ENCODE data around the gene NPR3.

NPR3 gene

GRCh38 chr5:32677023-32677422 is 34.1 kb upstream of the NPR3 start:
- no peak for TF ChIP-seq EGR1 (IDR thresholded peaks at IDR 0.05)
- TF ChIP-seq CREB1 (IDR thresholded peaks at IDR 0.05; ENCODE audit: low read depth), result no peak
- TF ChIP-seq USF1 (IDR thresholded peaks at IDR 0.05), result no peak
- TF ChIP-seq TAF1 (IDR thresholded peaks at IDR 0.05; ENCODE audit: low read depth), result no peak
- no peak for TF ChIP-seq FOXM1 (IDR thresholded peaks at IDR 0.05; ENCODE audit: borderline replicate concordance, low read depth)
- TF ChIP-seq TCF12 (IDR thresholded peaks at IDR 0.05; ENCODE audit: low read depth), result no peak
- TF ChIP-seq EP300 (IDR thresholded peaks at IDR 0.05; ENCODE audit: borderline replicate concordance), result no peak
- no peak for TF ChIP-seq ZBTB7A (IDR thresholded peaks at IDR 0.05; ENCODE audit: low read depth)
- no peak for TF ChIP-seq NFIC (IDR thresholded peaks at IDR 0.05)
- TF ChIP-seq TEAD4 (IDR thresholded peaks at IDR 0.05), result no peak
- no peak for TF ChIP-seq MAX (IDR thresholded peaks at IDR 0.05)
- TF ChIP-seq REST (IDR thresholded peaks at IDR 0.05; ENCODE audit: low read depth), result no peak
- TF ChIP-seq YY1 (IDR thresholded peaks at IDR 0.05; ENCODE audit: low read depth), result no peak
- no peak for TF ChIP-seq CEBPB (IDR thresholded peaks at IDR 0.05)

- TF ChIP-seq CREB1 (IDR thresholded peaks at IDR 0.05; ENCODE audit: low read depth), result no peak
- no peak for TF ChIP-seq EGR1 (IDR thresholded peaks at IDR 0.05)
- no peak for TF ChIP-seq USF1 (IDR thresholded peaks at IDR 0.05)
- no peak for TF ChIP-seq YY1 (IDR thresholded peaks at IDR 0.05; ENCODE audit: low read depth)
- no peak for TF ChIP-seq EP300 (IDR thresholded peaks at IDR 0.05; ENCODE audit: borderline replicate concordance)
- TF ChIP-seq MAX (IDR thresholded peaks at IDR 0.05), result no peak
- no peak for TF ChIP-seq REST (IDR thresholded peaks at IDR 0.05; ENCODE audit: low read depth)
- TF ChIP-seq ZBTB7A (IDR thresholded peaks at IDR 0.05; ENCODE audit: low read depth), result no peak
- no peak for TF ChIP-seq NFIC (IDR thresholded peaks at IDR 0.05)
- no peak for TF ChIP-seq TAF1 (IDR thresholded peaks at IDR 0.05; ENCODE audit: low read depth)
- TF ChIP-seq TEAD4 (IDR thresholded peaks at IDR 0.05), result no peak
- no peak for TF ChIP-seq RAD21 (IDR thresholded peaks at IDR 0.05; ENCODE audit: low read depth)
- TF ChIP-seq CEBPB (IDR thresholded peaks at IDR 0.05), result no peak
Measured at GRCh38 chr5:32678472-32678871, 32.6 kb upstream of the NPR3 start.

- TF ChIP-seq REST (IDR thresholded peaks at IDR 0.05; ENCODE audit: low read depth) (no peak), TCF12 (IDR thresholded peaks at IDR 0.05; ENCODE audit: low read depth) (no peak), YY1 (IDR thresholded peaks at IDR 0.05; ENCODE audit: low read depth) (no peak), RAD21 (IDR thresholded peaks at IDR 0.05; ENCODE audit: low read depth) (no peak), FOXM1 (IDR thresholded peaks at IDR 0.05; ENCODE audit: borderline replicate concordance, low read depth) (no peak), MAX (IDR thresholded peaks at IDR 0.05) (no peak), TAF1 (IDR thresholded peaks at IDR 0.05; ENCODE audit: low read depth) (no peak), NFIC (IDR thresholded peaks at IDR 0.05) (no peak), ZBTB7A (IDR thresholded peaks at IDR 0.05; ENCODE audit: low read depth) (no peak), CEBPB (IDR thresholded peaks at IDR 0.05) (no peak), TEAD4 (IDR thresholded peaks at IDR 0.05) (no peak)
Measured at GRCh38 chr5:32679218-32679617, 31.9 kb upstream of the NPR3 start.

- TF ChIP-seq EP300 (IDR thresholded peaks at IDR 0.05; ENCODE audit: borderline replicate concordance), result no peak
- TF ChIP-seq TCF12 (IDR thresholded peaks at IDR 0.05; ENCODE audit: low read depth), result no peak
- no peak for TF ChIP-seq USF1 (IDR thresholded peaks at IDR 0.05)
- no peak for TF ChIP-seq FOXM1 (IDR thresholded peaks at IDR 0.05; ENCODE audit: borderline replicate concordance, low read depth)
- TF ChIP-seq RAD21 (IDR thresholded peaks at IDR 0.05; ENCODE audit: low read depth), result no peak
- no peak for TF ChIP-seq CEBPB (IDR thresholded peaks at IDR 0.05)
Measured at GRCh38 chr5:32680183-32680582, 30.9 kb upstream of the NPR3 start.

Measured in Ishikawa (cell line).